T-helper 1 cell treated with Interleukin-12 subunit alpha and Interleukin-12 subunit beta and Interleukin-4 antibody, amounts not matched to agents 30 μg/mL and 1 μg/mL, for 36 hours (primary cell): Measurements from ENCODE around the gene TEX50.
A peak's percentile ranks its signal among the peaks of the same experiment; 100 is the strongest.
"Not testable (repeated sequence)": the region's sequence is repeated elsewhere in the genome, so short reads cannot be mapped to it uniquely, and the experiment has no call there.

Experiments used
- H3K27ac Mint-ChIP-seq: one replicate; pipeline ENCODE4 v1.8.0; 2021; ENCODE audit warnings: mild to moderate bottlenecking, mixed read lengths
- H3K27me3 Mint-ChIP-seq: one replicate; pipeline ENCODE4 v1.8.0; 2021; ENCODE audit warnings: low read depth, mixed read lengths
- H3K36me3 Mint-ChIP-seq: one replicate; pipeline ENCODE4 v1.8.0; 2021; ENCODE audit warnings: low read depth, mixed read lengths
- H3K4me1 Mint-ChIP-seq: one replicate; pipeline ENCODE4 v1.8.0; 2021; ENCODE audit warnings: low read depth, mixed read lengths
- H3K4me3 Mint-ChIP-seq: one replicate; pipeline ENCODE4 v1.8.0; 2021; ENCODE audit warnings: mild to moderate bottlenecking, moderate library complexity, mixed read lengths
- H3K9me3 Mint-ChIP-seq: one replicate; pipeline ENCODE4 v1.8.0; 2021; ENCODE audit warnings: mixed read lengths

The TEX50 gene

GRCh38 chr1:173639102-173639501 lies 4.0 kb downstream of the TEX50 start:
- peaks cover 4% of the 10 kb centered on the region for H3K27me3 Mint-ChIP-seq
- no peak overlapping the region for H3K4me3 Mint-ChIP-seq
- peaks cover 26% of the 10 kb centered on the region for H3K9me3 Mint-ChIP-seq
- no peaks in the 10 kb centered on the region for H3K36me3 Mint-ChIP-seq
- no peak overlapping the region for H3K27ac Mint-ChIP-seq
- peaks cover 1% of the 10 kb centered on the region for H3K4me1 Mint-ChIP-seq

- not testable (repeated sequence) for H3K27ac Mint-ChIP-seq, H3K36me3 Mint-ChIP-seq, H3K27me3 Mint-ChIP-seq, H3K4me3 Mint-ChIP-seq, H3K4me1 Mint-ChIP-seq
- H3K9me3 Mint-ChIP-seq: peaks cover 14% of the 10 kb centered on the region
Observed at GRCh38 chr1:173642450-173643139, 7.5 kb downstream of the TEX50 start.

- peaks cover 2% of the 10 kb centered on the region for H3K36me3 Mint-ChIP-seq
- no peak overlapping the region for H3K27ac Mint-ChIP-seq
- no peaks in the 10 kb centered on the region for H3K27me3 Mint-ChIP-seq
- H3K4me3 Mint-ChIP-seq: no peak overlapping the region
- H3K4me1 Mint-ChIP-seq: peaks cover 1% of the 10 kb centered on the region
- H3K9me3 Mint-ChIP-seq: no peaks in the 10 kb centered on the region
Observed at GRCh38 chr1:173646656-173647055, 11.5 kb downstream of the TEX50 start.

- Mint-ChIP-seq H3K4me1 (no peaks in the 10 kb centered on the region), H3K9me3 (peaks cover 3% of the 10 kb centered on the region), H3K27me3 (peaks cover 5% of the 10 kb centered on the region), H3K27ac (no peak overlapping the region), H3K4me3 (no peak overlapping the region), H3K36me3 (peaks cover 2% of the 10 kb centered on the region)
Observed at GRCh38 chr1:173648880-173649605, 13.9 kb downstream of the TEX50 start.

GRCh38 chr1:173660306-173660705 lies 25.2 kb downstream of the TEX50 start:
- Mint-ChIP-seq H3K36me3 (no peaks in the 10 kb centered on the region), H3K27ac (no peak overlapping the region), H3K9me3 (peaks cover 8% of the 10 kb centered on the region), H3K4me1 (no peaks in the 10 kb centered on the region), H3K4me3 (no peak overlapping the region), H3K27me3 (peaks cover 6% of the 10 kb centered on the region)

- H3K27ac Mint-ChIP-seq: no peak overlapping the region
- H3K4me3 Mint-ChIP-seq: no peak overlapping the region
- no peaks in the 10 kb centered on the region for H3K36me3 Mint-ChIP-seq
- H3K4me1 Mint-ChIP-seq: no peaks in the 10 kb centered on the region
- H3K27me3 Mint-ChIP-seq: peaks cover 6% of the 10 kb centered on the region
- peaks cover 4% of the 10 kb centered on the region for H3K9me3 Mint-ChIP-seq
Observed at GRCh38 chr1:173661271-173661670, 26.1 kb downstream of the TEX50 start.

- Mint-ChIP-seq H3K27ac (no peak overlapping the region), H3K9me3 (no peaks in the 10 kb centered on the region), H3K4me3 (no peak overlapping the region), H3K4me1 (no peaks in the 10 kb centered on the region), H3K36me3 (no peaks in the 10 kb centered on the region), H3K27me3 (peaks cover 6% of the 10 kb centered on the region)
Observed at GRCh38 chr1:173661763-173662162, 26.6 kb downstream of the TEX50 start.

GRCh38 chr1:173663159-173663558 lies 28.0 kb downstream of the TEX50 start:
- no peaks in the 10 kb centered on the region for H3K9me3 Mint-ChIP-seq
- H3K4me1 Mint-ChIP-seq: no peaks in the 10 kb centered on the region
- H3K27ac Mint-ChIP-seq: no peak overlapping the region
- H3K36me3 Mint-ChIP-seq: no peaks in the 10 kb centered on the region
- H3K4me3 Mint-ChIP-seq: no peak overlapping the region
- H3K27me3 Mint-ChIP-seq: peaks cover 9% of the 10 kb centered on the region

GRCh38 chr1:173666646-173667045 lies 31.5 kb downstream of the TEX50 start:
- no peaks in the 10 kb centered on the region for H3K9me3 Mint-ChIP-seq
- no peak overlapping the region for H3K27ac Mint-ChIP-seq
- peaks cover 23% of the 10 kb centered on the region for H3K27me3 Mint-ChIP-seq
- no peak overlapping the region for H3K4me3 Mint-ChIP-seq
- H3K4me1 Mint-ChIP-seq: peaks cover 2% of the 10 kb centered on the region
- H3K36me3 Mint-ChIP-seq: no peaks in the 10 kb centered on the region

- peaks cover 2% of the 10 kb centered on the region for H3K4me1 Mint-ChIP-seq
- peak within 1 kb of the TSS; percentile 67 for H3K4me3 Mint-ChIP-seq
- H3K36me3 Mint-ChIP-seq: no peaks in the 10 kb centered on the region
- no peak within 1 kb of the TSS for H3K27ac Mint-ChIP-seq
- no peaks in the 10 kb centered on the region for H3K9me3 Mint-ChIP-seq
- peaks cover 23% of the 10 kb centered on the region for H3K27me3 Mint-ChIP-seq
Observed at GRCh38 chr1:173669491-173669941, 34.4 kb downstream of the TEX50 start, which contains the start of gene ANKRD45. TSS of gene ANKRD45 (minus strand) at chr1:173669851. CDS start at chr1:173659418, 10,433 bp downstream.

GRCh38 chr1:173674496-173674895 lies 39.4 kb downstream of the TEX50 start:
- H3K27ac Mint-ChIP-seq, H3K4me1 Mint-ChIP-seq, H3K4me3 Mint-ChIP-seq, H3K27me3 Mint-ChIP-seq, H3K36me3 Mint-ChIP-seq, H3K9me3 Mint-ChIP-seq: not testable (repeated sequence)

- H3K36me3 Mint-ChIP-seq, H3K27me3 Mint-ChIP-seq, H3K4me1 Mint-ChIP-seq, H3K27ac Mint-ChIP-seq, H3K4me3 Mint-ChIP-seq, H3K9me3 Mint-ChIP-seq: not testable (repeated sequence)
Observed at GRCh38 chr1:173680152-173680551, 45.0 kb downstream of the TEX50 start.

GRCh38 chr1:173682184-173682583 lies 47.0 kb downstream of the TEX50 start:
- Mint-ChIP-seq H3K4me1 (no peaks in the 10 kb centered on the region), H3K36me3 (no peaks in the 10 kb centered on the region), H3K27me3 (peaks cover 4% of the 10 kb centered on the region), H3K4me3 (no peak overlapping the region), H3K9me3 (no peaks in the 10 kb centered on the region), H3K27ac (no peak overlapping the region)

- not testable (repeated sequence) for H3K4me1 Mint-ChIP-seq, H3K9me3 Mint-ChIP-seq, H3K4me3 Mint-ChIP-seq, H3K27ac Mint-ChIP-seq, H3K27me3 Mint-ChIP-seq, H3K36me3 Mint-ChIP-seq
Observed at GRCh38 chr1:173683838-173684237, 48.7 kb downstream of the TEX50 start.

- H3K9me3 Mint-ChIP-seq, H3K27ac Mint-ChIP-seq, H3K36me3 Mint-ChIP-seq, H3K4me1 Mint-ChIP-seq, H3K27me3 Mint-ChIP-seq, H3K4me3 Mint-ChIP-seq: not testable (repeated sequence)
Observed at GRCh38 chr1:173685121-173685520, 50.0 kb downstream of the TEX50 start.
